ENCODE results near the gene CD247.
"Not testable (repeated sequence)": the region's sequence is repeated elsewhere in the genome, so short reads cannot be mapped to it uniquely, and the experiment has no call there.

Gene CD247

GRCh38 chr1:167518331-167518700 is at the start of gene CD247:
TSS of gene CD247 (minus strand) at chr1:167518529. CDS start at chr1:167518465, 64 bp downstream.
- DNase-seq, result no peak

- DNase-seq, result no peak
Measured at GRCh38 chr1:167567663-167568062, 49.3 kb upstream of the CD247 start.

GRCh38 chr1:167566766-167567165 is 48.4 kb upstream of the CD247 start:
- no peak for DNase-seq

GRCh38 chr1:167565922-167566321 is 47.6 kb upstream of the CD247 start:
- DNase-seq, result no peak

GRCh38 chr1:167564612-167565270 is 46.4 kb upstream of the CD247 start:
- no peak for DNase-seq

GRCh38 chr1:167563579-167564246 is 45.4 kb upstream of the CD247 start:
- peak; percentile 54 to 57 for DNase-seq

GRCh38 chr1:167562702-167563101 is 44.4 kb upstream of the CD247 start:
- no peak for DNase-seq

GRCh38 chr1:167561753-167562152 is 43.4 kb upstream of the CD247 start:
- DNase-seq, result no peak

GRCh38 chr1:167555971-167556714 is 37.8 kb upstream of the CD247 start:
- peak; percentile 61 to 74 for DNase-seq

GRCh38 chr1:167555072-167555471 is 36.7 kb upstream of the CD247 start:
- not testable (repeated sequence) for DNase-seq

GRCh38 chr1:167554028-167554779 is 35.9 kb upstream of the CD247 start:
- DNase-seq, result no peak

GRCh38 chr1:167553136-167554027 is 35.1 kb upstream of the CD247 start, which contains the start of gene CREG1:
TSS of gene CREG1 (minus strand) at chr1:167553762.
- peak; percentile 90 to 92 for DNase-seq

GRCh38 chr1:167551362-167551761 is 33.0 kb upstream of the CD247 start:
- DNase-seq, result no peak

GRCh38 chr1:167548059-167548932 is 30.0 kb upstream of the CD247 start:
- DNase-seq, result no peak

GRCh38 chr1:167546935-167547334 is 28.6 kb upstream of the CD247 start:
- no peak for DNase-seq

GRCh38 chr1:167545349-167545748 is 27.0 kb upstream of the CD247 start:
- no peak for DNase-seq

GRCh38 chr1:167544447-167545093 is 26.2 kb upstream of the CD247 start:
- no peak for DNase-seq

- no peak for DNase-seq
Measured at GRCh38 chr1:167543199-167543990, 25.1 kb upstream of the CD247 start.

Measured in SHP77 (cell line).